Measurements from ENCODE around the gene RABL3.

GRCh38 chr3:120765830-120766493, 23.6 kb upstream of the RABL3 start:
- TF ChIP-seq CTCF (conservative IDR thresholded peaks at IDR 0.05; ENCODE audit: low read depth, low read length) (no peak), EZH2 (IDR thresholded peaks at IDR 0.05; ENCODE audit: borderline replicate concordance, low read depth, low read length, poor library complexity, severe bottlenecking) (no peak)
